Liver (tissue), 9 donors: ENCODE results near the gene IRGC. TPM values are rescaled to one million over a fixed set of nuclear protein-coding genes. Genes with fewer than 3 reads are reported as not detected.

Experiments
- DNase-seq: peaks from one replicate; pipeline ENCODE4 v3.0.0-alpha.2; 2017; ENCODE audit warnings: low spot score
- H3K27ac ChIP-seq, 2 donors: one replicate each; pipeline ENCODE4 v1.7.0; 2013; ENCODE audit warnings: inconsistent platforms in 2 of 2, low read length in 2 of 2, control low read depth in 1 of 2, low read depth in 1 of 2, mild to moderate bottlenecking in 1 of 2
- H3K27me3 ChIP-seq, 4 donors: one replicate each; pipeline versions ENCODE4 v1.6.1 to v1.7.0; 2013; ENCODE audit warnings: low read length in 3 of 4, inconsistent platforms in 1 of 4, mild to moderate bottlenecking in 1 of 4, moderate library complexity in 1 of 4; ENCODE audit not compliant: control insufficient read depth in 4 of 4, insufficient read depth in 4 of 4
- H3K36me3 ChIP-seq, 4 donors: one replicate each; pipeline versions ENCODE4 v1.6.1 to v1.7.0; 2013; ENCODE audit warnings: low read length in 3 of 4, mild to moderate bottlenecking in 3 of 4, low read depth in 1 of 4, moderate library complexity in 1 of 4; ENCODE audit not compliant: control insufficient read depth in 4 of 4, insufficient read depth in 3 of 4
- H3K4me1 ChIP-seq, 4 donors: one replicate each; pipeline versions ENCODE4 v1.6.1 to v1.7.0; 2013; ENCODE audit warnings: low read length in 3 of 4, mild to moderate bottlenecking in 3 of 4, moderate library complexity in 1 of 4; ENCODE audit not compliant: control insufficient read depth in 4 of 4, insufficient read depth in 4 of 4
- H3K4me3 ChIP-seq, 3 donors: one replicate each; pipeline versions ENCODE4 v1.6.1 to v1.7.0; 2013; ENCODE audit warnings: low read length in 3 of 3, control low read depth in 1 of 3, low read depth in 1 of 3, mild to moderate bottlenecking in 1 of 3
- H3K9ac ChIP-seq, 2 donors: one replicate each; pipeline ENCODE4 v1.7.0; 2013; ENCODE audit warnings: low read length in 2 of 2, mild to moderate bottlenecking in 2 of 2, moderate library complexity in 2 of 2, control low read depth in 1 of 2, low read depth in 1 of 2
- H3K9me3 ChIP-seq, 4 donors: one replicate each; pipeline versions ENCODE4 v1.6.1 to v1.7.0; 2013; ENCODE audit warnings: low read length in 3 of 4; ENCODE audit not compliant: control insufficient read depth in 4 of 4
- EGR1 ChIP-seq, 2 donors: IDR thresholded peaks; 2 replicates each; pipeline ENCODE4 v1.6.1; 2016 to 2018; ENCODE audit warnings: antibody characterized with exemption in 2 of 2, low read depth in 2 of 2
- FOXA1 ChIP-seq: IDR thresholded peaks from 2 replicates; pipeline ENCODE4 v1.6.1; 2016; ENCODE audit warnings: antibody characterized with exemption
- FOXA2 ChIP-seq: IDR thresholded peaks from 2 replicates; pipeline ENCODE4 v1.6.1; 2016; ENCODE audit warnings: antibody characterized with exemption
- GABPA ChIP-seq, 2 donors: IDR thresholded peaks in 1 of 2; conservative IDR thresholded peaks in 1 of 2; 2 replicates each; pipeline ENCODE4 v1.6.1; 2016; ENCODE audit warnings: antibody characterized with exemption in 2 of 2, mild to moderate bottlenecking in 1 of 2, moderate library complexity in 1 of 2
- HNF4A ChIP-seq, 2 donors: conservative IDR thresholded peaks; 2 replicates each; pipeline ENCODE4 v1.6.1; 2016; ENCODE audit warnings: antibody characterized with exemption in 2 of 2, mild to moderate bottlenecking in 2 of 2
- HNF4G ChIP-seq: IDR thresholded peaks from 2 replicates; pipeline ENCODE4 v1.6.1; 2016; ENCODE audit warnings: antibody characterized with exemption
- JUND ChIP-seq, 2 donors: IDR thresholded peaks; 2 replicates each; pipeline ENCODE4 v1.6.1; 2016; ENCODE audit warnings: antibody characterized with exemption in 2 of 2
- NR2F2 ChIP-seq: IDR thresholded peaks from 2 replicates; pipeline ENCODE4 v1.6.1; 2016; ENCODE audit warnings: antibody characterized with exemption
- RXRA ChIP-seq, 2 donors: IDR thresholded peaks; 2 replicates each; pipeline ENCODE4 v1.6.1; 2017 to 2018; ENCODE audit warnings: antibody characterized with exemption in 2 of 2, mild to moderate bottlenecking in 1 of 2
- SP1 ChIP-seq: IDR thresholded peaks from 2 replicates; pipeline ENCODE4 v1.6.1; 2018; ENCODE audit warnings: antibody characterized with exemption, mild to moderate bottlenecking
- TAF1 ChIP-seq: conservative IDR thresholded peaks from 2 replicates; pipeline ENCODE4 v1.6.1; 2016; ENCODE audit warnings: antibody characterized with exemption, mild to moderate bottlenecking
- YY1 ChIP-seq: IDR thresholded peaks from 2 replicates; pipeline ENCODE4 v1.6.1; 2016; ENCODE audit warnings: antibody characterized with exemption, mild to moderate bottlenecking
- WGBS: extraction: QIAGEN DNeasy Blood & Tissue Kit; methylation state at CpG from one replicate; pipeline ENCODE4 v1.1.7; 2013; 5-methylcytosine and 5-hydroxymethylcytosine counted together
- polyA plus RNA-seq, 2 donors: library from polyadenylated mRNA; stranded (reverse) in 1 of 2; unstranded in 1 of 2; fragments of 200-250 nt in 1 of 2; fragments of >200 nt in 1 of 2; fragmentation: Nextera tagmentation in 1 of 2; extraction: Ambion mirVana in 1 of 2; gene quantifications; one replicate each; pipeline versions ENCODE4 v1.2.1 to v1.2.3, GENCODE V29; 2013 to 2015
- total RNA-seq, 2 donors: library from RNA; depleted of rRNA; stranded (reverse); fragments of >200 nt; gene quantifications; one replicate each; pipeline ENCODE4 v1.2.3, GENCODE V29; 2014
- TF ChIP-seq, protein P1 (sequence below): IDR thresholded peaks from 2 replicates; pipeline ENCODE4 v1.6.1; 2016; ENCODE audit warnings: antibody characterized with exemption
- TF ChIP-seq, protein P2 (sequence below): IDR thresholded peaks from 2 replicates; pipeline ENCODE4 v1.6.1; 2016; ENCODE audit warnings: antibody characterized with exemption
- TF ChIP-seq, protein P3 (sequence below): IDR thresholded peaks from 2 replicates; pipeline ENCODE4 v1.6.1; 2016; ENCODE audit warnings: antibody characterized with exemption
- TF ChIP-seq, protein P4 (sequence below): IDR thresholded peaks from 2 replicates; pipeline ENCODE4 v1.6.1; 2016; ENCODE audit warnings: antibody characterized with exemption, mild to moderate bottlenecking
- TF ChIP-seq, protein P5 (sequence below): fragments of 150-350 bp; IDR thresholded peaks from 2 replicates; pipeline ENCODE4 v1.5.1; 2017; ENCODE audit warnings: improper control_type of control experiment, low read depth, low read length; ENCODE audit not compliant: missing input control
- donor health status: healthy.
- donor health status: healthy.
- donor health status: healthy.
- donor health status: healthy.
- donor health status: healthy.

The IRGC gene
- total and polyA plus RNA-seq, 4 donors = not detected

DNA sequence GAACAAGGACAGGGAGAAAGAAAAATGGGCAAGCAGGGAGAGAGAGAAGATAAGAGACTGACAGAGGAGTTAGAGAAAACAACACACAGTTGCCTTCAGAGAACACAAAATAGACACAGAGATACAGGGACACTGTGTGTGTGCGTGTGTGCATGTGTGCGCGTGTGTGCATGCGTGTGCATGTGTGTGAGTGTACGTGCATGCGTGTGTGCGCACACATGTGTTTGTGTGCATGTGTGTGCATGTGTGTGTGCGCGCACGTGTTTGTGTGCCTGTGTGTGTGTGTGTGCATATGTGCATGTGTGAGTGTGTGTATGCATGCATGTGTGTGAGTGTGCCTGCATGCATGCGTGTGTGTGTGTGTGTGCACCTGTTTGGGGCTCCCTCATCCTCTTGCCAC, 40.0 kb upstream of the IRGC start:
- Histone ChIP-seq H3K9me3 (peaks cover 0 to 3% (median 0%) of the 10 kb centered on the region in 4 donors), H3K4me3 (no peak overlapping the region), H3K9ac (no peak overlapping the region), H3K36me3 (no peaks in the 10 kb centered on the region), H3K27ac (no peak overlapping the region), H3K4me1 (no peaks in the 10 kb centered on the region), H3K27me3 (no peaks in the 10 kb centered on the region)
- DNase-seq = no peak
- WGBS = 86% methylated on average over 11 of the region's 11 CpGs
- TF ChIP-seq NR2F2 (no peak), TAF1 (no peak), SP1 (no peak), FOXA2 (no peak), EGR1 (IDR thresholded peaks at IDR 0.05; ENCODE audit: low read depth in 2 of 2) (no peak), HNF4G (no peak), RXRA (IDR thresholded peaks at IDR 0.05) (no peak), GABPA (IDR thresholded peaks at IDR 0.05 in 1 of 2, conservative IDR thresholded peaks at IDR 0.05 in 1 of 2) (no peak), JUND (IDR thresholded peaks at IDR 0.05) (no peak), HNF4A (conservative IDR thresholded peaks at IDR 0.05) (no peak), YY1 (no peak), FOXA1 (no peak)
- TF ChIP-seq, protein P1, sequence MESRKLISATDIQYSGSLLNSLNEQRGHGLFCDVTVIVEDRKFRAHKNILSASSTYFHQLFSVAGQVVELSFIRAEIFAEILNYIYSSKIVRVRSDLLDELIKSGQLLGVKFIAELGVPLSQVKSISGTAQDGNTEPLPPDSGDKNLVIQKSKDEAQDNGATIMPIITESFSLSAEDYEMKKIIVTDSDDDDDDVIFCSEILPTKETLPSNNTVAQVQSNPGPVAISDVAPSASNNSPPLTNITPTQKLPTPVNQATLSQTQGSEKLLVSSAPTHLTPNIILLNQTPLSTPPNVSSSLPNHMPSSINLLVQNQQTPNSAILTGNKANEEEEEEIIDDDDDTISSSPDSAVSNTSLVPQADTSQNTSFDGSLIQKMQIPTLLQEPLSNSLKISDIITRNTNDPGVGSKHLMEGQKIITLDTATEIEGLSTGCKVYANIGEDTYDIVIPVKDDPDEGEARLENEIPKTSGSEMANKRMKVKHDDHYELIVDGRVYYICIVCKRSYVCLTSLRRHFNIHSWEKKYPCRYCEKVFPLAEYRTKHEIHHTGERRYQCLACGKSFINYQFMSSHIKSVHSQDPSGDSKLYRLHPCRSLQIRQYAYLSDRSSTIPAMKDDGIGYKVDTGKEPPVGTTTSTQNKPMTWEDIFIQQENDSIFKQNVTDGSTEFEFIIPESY = no peak
- TF ChIP-seq, protein P2, sequence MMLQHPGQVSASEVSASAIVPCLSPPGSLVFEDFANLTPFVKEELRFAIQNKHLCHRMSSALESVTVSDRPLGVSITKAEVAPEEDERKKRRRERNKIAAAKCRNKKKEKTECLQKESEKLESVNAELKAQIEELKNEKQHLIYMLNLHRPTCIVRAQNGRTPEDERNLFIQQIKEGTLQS = no peak
- TF ChIP-seq, protein P3, sequence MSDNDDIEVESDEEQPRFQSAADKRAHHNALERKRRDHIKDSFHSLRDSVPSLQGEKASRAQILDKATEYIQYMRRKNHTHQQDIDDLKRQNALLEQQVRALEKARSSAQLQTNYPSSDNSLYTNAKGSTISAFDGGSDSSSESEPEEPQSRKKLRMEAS = no peak
- TF ChIP-seq, protein P4, sequence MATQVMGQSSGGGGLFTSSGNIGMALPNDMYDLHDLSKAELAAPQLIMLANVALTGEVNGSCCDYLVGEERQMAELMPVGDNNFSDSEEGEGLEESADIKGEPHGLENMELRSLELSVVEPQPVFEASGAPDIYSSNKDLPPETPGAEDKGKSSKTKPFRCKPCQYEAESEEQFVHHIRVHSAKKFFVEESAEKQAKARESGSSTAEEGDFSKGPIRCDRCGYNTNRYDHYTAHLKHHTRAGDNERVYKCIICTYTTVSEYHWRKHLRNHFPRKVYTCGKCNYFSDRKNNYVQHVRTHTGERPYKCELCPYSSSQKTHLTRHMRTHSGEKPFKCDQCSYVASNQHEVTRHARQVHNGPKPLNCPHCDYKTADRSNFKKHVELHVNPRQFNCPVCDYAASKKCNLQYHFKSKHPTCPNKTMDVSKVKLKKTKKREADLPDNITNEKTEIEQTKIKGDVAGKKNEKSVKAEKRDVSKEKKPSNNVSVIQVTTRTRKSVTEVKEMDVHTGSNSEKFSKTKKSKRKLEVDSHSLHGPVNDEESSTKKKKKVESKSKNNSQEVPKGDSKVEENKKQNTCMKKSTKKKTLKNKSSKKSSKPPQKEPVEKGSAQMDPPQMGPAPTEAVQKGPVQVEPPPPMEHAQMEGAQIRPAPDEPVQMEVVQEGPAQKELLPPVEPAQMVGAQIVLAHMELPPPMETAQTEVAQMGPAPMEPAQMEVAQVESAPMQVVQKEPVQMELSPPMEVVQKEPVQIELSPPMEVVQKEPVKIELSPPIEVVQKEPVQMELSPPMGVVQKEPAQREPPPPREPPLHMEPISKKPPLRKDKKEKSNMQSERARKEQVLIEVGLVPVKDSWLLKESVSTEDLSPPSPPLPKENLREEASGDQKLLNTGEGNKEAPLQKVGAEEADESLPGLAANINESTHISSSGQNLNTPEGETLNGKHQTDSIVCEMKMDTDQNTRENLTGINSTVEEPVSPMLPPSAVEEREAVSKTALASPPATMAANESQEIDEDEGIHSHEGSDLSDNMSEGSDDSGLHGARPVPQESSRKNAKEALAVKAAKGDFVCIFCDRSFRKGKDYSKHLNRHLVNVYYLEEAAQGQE = no peak
- TF ChIP-seq, protein P5, sequence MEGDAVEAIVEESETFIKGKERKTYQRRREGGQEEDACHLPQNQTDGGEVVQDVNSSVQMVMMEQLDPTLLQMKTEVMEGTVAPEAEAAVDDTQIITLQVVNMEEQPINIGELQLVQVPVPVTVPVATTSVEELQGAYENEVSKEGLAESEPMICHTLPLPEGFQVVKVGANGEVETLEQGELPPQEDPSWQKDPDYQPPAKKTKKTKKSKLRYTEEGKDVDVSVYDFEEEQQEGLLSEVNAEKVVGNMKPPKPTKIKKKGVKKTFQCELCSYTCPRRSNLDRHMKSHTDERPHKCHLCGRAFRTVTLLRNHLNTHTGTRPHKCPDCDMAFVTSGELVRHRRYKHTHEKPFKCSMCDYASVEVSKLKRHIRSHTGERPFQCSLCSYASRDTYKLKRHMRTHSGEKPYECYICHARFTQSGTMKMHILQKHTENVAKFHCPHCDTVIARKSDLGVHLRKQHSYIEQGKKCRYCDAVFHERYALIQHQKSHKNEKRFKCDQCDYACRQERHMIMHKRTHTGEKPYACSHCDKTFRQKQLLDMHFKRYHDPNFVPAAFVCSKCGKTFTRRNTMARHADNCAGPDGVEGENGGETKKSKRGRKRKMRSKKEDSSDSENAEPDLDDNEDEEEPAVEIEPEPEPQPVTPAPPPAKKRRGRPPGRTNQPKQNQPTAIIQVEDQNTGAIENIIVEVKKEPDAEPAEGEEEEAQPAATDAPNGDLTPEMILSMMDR = no peak
